ENCODE results near the gene PLCL2.

PLCL2 gene

DNA sequence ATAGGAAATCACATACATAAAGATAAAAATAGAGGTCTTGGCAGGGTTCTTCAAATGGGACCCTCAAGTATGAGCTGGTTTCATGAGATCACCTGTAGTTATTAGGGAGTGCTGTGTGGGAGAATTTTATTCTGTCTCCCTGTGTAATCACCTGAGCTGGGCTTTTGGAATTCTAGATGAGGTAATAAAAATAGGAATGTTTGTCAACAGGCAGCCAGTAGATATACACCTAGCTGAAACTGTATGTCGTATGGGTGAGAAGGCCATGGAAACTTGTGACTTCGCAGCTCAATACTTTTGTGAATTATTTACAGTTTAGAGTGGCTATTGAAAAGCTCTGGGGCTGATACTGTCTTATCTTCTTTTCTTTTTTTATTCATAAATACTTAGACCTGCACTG lies 40.5 kb upstream of the PLCL2 start:
- Histone ChIP-seq H3K9ac (ENCODE audit: low read length) (no peak overlapping the region), H3K9me3 (ENCODE audit: control insufficient read depth, insufficient read depth, low read depth, low read length) (no peaks in the 10 kb centered on the region), H3K4me3 (ENCODE audit: low read depth, low read length) (no peak overlapping the region), H3K27ac (ENCODE audit: low read depth, low read length) (no peak overlapping the region), H3K27me3 (ENCODE audit: control insufficient read depth, insufficient read depth, low read length) (no peaks in the 10 kb centered on the region), H3K4me1 (ENCODE audit: control insufficient read depth, insufficient read depth, low read length) (peaks cover 8% of the 10 kb centered on the region; the same call in 1 of the 2 replicates), H3K36me3 (ENCODE audit: control insufficient read depth, insufficient read depth, low read length) (no peaks in the 10 kb centered on the region)

DNA sequence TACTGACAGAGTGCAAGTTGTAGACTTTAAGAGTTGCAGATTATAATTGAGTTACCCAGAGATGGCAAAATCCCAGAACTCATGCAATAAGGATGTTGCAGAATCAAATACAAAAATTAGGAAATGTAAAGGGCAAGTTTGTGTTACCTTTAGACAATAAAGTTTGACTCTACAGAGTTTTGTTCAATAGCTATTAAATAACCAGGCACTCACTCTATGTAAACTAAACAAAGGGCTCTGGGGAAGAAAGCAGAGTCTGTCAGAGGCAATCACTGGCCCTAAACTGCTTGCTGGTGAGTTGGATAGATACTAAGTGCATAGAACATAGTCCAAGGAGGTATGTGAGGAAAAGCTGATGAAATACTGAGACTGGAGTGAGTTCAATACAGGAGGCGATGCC lies 40.0 kb upstream of the PLCL2 start:
- H3K9ac ChIP-seq (ENCODE audit: low read length) = no peak overlapping the region
- peaks cover 8% of the 10 kb centered on the region; the same call in 1 of the 2 replicates for H3K4me1 ChIP-seq (ENCODE audit: control insufficient read depth, insufficient read depth, low read length)
- no peak overlapping the region for H3K27ac ChIP-seq (ENCODE audit: low read depth, low read length)
- no peaks in the 10 kb centered on the region for H3K36me3 ChIP-seq (ENCODE audit: control insufficient read depth, insufficient read depth, low read length)
- no peaks in the 10 kb centered on the region for H3K27me3 ChIP-seq (ENCODE audit: control insufficient read depth, insufficient read depth, low read length)
- no peaks in the 10 kb centered on the region for H3K9me3 ChIP-seq (ENCODE audit: control insufficient read depth, insufficient read depth, low read depth, low read length)
- H3K4me3 ChIP-seq (ENCODE audit: low read depth, low read length) = no peak overlapping the region

- Histone ChIP-seq H3K4me3 (ENCODE audit: low read depth, low read length) (no peak overlapping the region), H3K27me3 (ENCODE audit: control insufficient read depth, insufficient read depth, low read length) (no peaks in the 10 kb centered on the region), H3K27ac (ENCODE audit: low read depth, low read length) (no peak overlapping the region), H3K9ac (ENCODE audit: low read length) (no peak overlapping the region), H3K4me1 (ENCODE audit: control insufficient read depth, insufficient read depth, low read length) (peaks cover 8% of the 10 kb centered on the region; the same call in 1 of the 2 replicates), H3K36me3 (ENCODE audit: control insufficient read depth, insufficient read depth, low read length) (no peaks in the 10 kb centered on the region), H3K9me3 (ENCODE audit: control insufficient read depth, insufficient read depth, low read depth, low read length) (no peaks in the 10 kb centered on the region)
Measured at GRCh38 chr3:16846373-16847080, 38.2 kb upstream of the PLCL2 start.

DNA sequence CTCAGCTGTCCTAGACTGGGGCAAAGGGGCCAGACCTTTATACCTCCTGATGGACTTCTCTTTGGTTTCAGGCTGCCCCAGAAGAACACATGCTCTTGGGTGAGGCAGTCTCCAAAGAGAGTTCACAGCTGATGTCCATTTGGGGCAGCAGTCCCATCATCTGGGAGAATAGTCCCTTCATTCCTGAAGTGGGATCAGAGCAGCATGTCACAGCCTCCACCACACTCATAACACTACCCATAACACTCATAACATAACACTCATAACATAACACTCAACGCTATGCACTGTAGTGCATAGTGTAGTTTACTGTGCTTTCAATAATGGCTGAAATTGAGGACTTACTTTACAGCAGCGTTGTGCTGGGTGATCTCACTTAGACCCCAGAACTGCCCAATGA lies 36.7 kb upstream of the PLCL2 start:
- Histone ChIP-seq H3K4me1 (ENCODE audit: control insufficient read depth, insufficient read depth, low read length) (0 out of 2 replicates have a peak, but pooled peaks cover 2% of the 10 kb centered on the region), H3K9me3 (ENCODE audit: control insufficient read depth, insufficient read depth, low read depth, low read length) (no peaks in the 10 kb centered on the region), H3K27me3 (ENCODE audit: control insufficient read depth, insufficient read depth, low read length) (no peaks in the 10 kb centered on the region)

GRCh38 chr3:16849229-16849628 lies 35.5 kb upstream of the PLCL2 start:
- Histone ChIP-seq H3K4me3 (ENCODE audit: low read depth, low read length) (no peak overlapping the region), H3K4me1 (ENCODE audit: control insufficient read depth, insufficient read depth, low read length) (0 out of 2 replicates have a peak, but pooled peaks cover 2% of the 10 kb centered on the region), H3K27me3 (ENCODE audit: control insufficient read depth, insufficient read depth, low read length) (no peaks in the 10 kb centered on the region), H3K9me3 (ENCODE audit: control insufficient read depth, insufficient read depth, low read depth, low read length) (no peaks in the 10 kb centered on the region), H3K27ac (ENCODE audit: low read depth, low read length) (no peak overlapping the region), H3K9ac (ENCODE audit: low read length) (no peak overlapping the region), H3K36me3 (ENCODE audit: control insufficient read depth, insufficient read depth, low read length) (no peaks in the 10 kb centered on the region)

More for the DNA sequence above, 36.7 kb upstream of the PLCL2 start:
- Histone ChIP-seq H3K27ac (ENCODE audit: low read depth, low read length) (no peak overlapping the region), H3K36me3 (ENCODE audit: control insufficient read depth, insufficient read depth, low read length) (no peaks in the 10 kb centered on the region), H3K4me3 (ENCODE audit: low read depth, low read length) (no peak overlapping the region), H3K9ac (ENCODE audit: low read length) (no peak overlapping the region)

- H3K27ac ChIP-seq (ENCODE audit: low read depth, low read length) = no peak overlapping the region
Measured at GRCh38 chr3:16849795-16850194, 35.0 kb upstream of the PLCL2 start.

DNA sequence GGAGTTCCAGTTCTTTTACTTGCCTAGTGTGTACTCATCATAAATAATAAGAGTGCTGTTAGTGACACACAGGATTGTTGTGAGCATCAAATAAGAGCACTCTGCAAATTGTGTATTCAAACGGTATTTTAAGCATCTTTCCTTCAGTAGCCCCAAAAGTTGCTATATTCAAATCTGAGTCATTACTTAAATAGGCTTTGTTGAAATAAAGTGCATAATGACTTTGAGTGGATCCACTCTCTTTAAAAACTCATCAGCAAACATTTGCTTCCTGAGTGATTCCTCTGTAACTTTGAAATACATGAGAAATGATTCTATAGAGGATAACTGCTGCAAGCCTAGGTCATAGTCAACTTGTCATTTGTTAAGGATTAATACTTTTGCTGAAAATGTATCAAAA lies 29.3 kb upstream of the PLCL2 start:
- Histone ChIP-seq H3K9ac (ENCODE audit: low read length) (no peak overlapping the region), H3K27ac (ENCODE audit: low read depth, low read length) (no peak overlapping the region), H3K4me3 (ENCODE audit: low read depth, low read length) (no peak overlapping the region), H3K36me3 (ENCODE audit: control insufficient read depth, insufficient read depth, low read length) (no peaks in the 10 kb centered on the region), H3K27me3 (ENCODE audit: control insufficient read depth, insufficient read depth, low read length) (no peaks in the 10 kb centered on the region), H3K9me3 (ENCODE audit: control insufficient read depth, insufficient read depth, low read depth, low read length) (no peaks in the 10 kb centered on the region), H3K4me1 (ENCODE audit: control insufficient read depth, insufficient read depth, low read length) (no peaks in the 10 kb centered on the region)

More at GRCh38 chr3:16849795-16850194, 35.0 kb upstream of the PLCL2 start:
- Histone ChIP-seq H3K9ac (ENCODE audit: low read length) (no peak overlapping the region), H3K9me3 (ENCODE audit: control insufficient read depth, insufficient read depth, low read depth, low read length) (no peaks in the 10 kb centered on the region), H3K4me3 (ENCODE audit: low read depth, low read length) (no peak overlapping the region), H3K27me3 (ENCODE audit: control insufficient read depth, insufficient read depth, low read length) (no peaks in the 10 kb centered on the region), H3K4me1 (ENCODE audit: control insufficient read depth, insufficient read depth, low read length) (0 out of 2 replicates have a peak, but pooled peaks cover 2% of the 10 kb centered on the region), H3K36me3 (ENCODE audit: control insufficient read depth, insufficient read depth, low read length) (no peaks in the 10 kb centered on the region)

- Histone ChIP-seq H3K27me3 (ENCODE audit: control insufficient read depth, insufficient read depth, low read length) (no peaks in the 10 kb centered on the region), H3K36me3 (ENCODE audit: control insufficient read depth, insufficient read depth, low read length) (no peaks in the 10 kb centered on the region), H3K4me3 (ENCODE audit: low read depth, low read length) (no peak overlapping the region), H3K9me3 (ENCODE audit: control insufficient read depth, insufficient read depth, low read depth, low read length) (no peaks in the 10 kb centered on the region), H3K27ac (ENCODE audit: low read depth, low read length) (no peak overlapping the region), H3K9ac (ENCODE audit: low read length) (no peak overlapping the region), H3K4me1 (ENCODE audit: control insufficient read depth, insufficient read depth, low read length) (no peaks in the 10 kb centered on the region)
Measured at GRCh38 chr3:16860234-16860633, 24.5 kb upstream of the PLCL2 start.

- Histone ChIP-seq H3K4me3 (ENCODE audit: low read depth, low read length) (no peak overlapping the region), H3K9ac (ENCODE audit: low read length) (no peak overlapping the region), H3K36me3 (ENCODE audit: control insufficient read depth, insufficient read depth, low read length) (no peaks in the 10 kb centered on the region), H3K9me3 (ENCODE audit: control insufficient read depth, insufficient read depth, low read depth, low read length) (no peaks in the 10 kb centered on the region), H3K27ac (ENCODE audit: low read depth, low read length) (no peak overlapping the region), H3K4me1 (ENCODE audit: control insufficient read depth, insufficient read depth, low read length) (no peaks in the 10 kb centered on the region), H3K27me3 (ENCODE audit: control insufficient read depth, insufficient read depth, low read length) (no peaks in the 10 kb centered on the region)
Measured at GRCh38 chr3:16861432-16861831, 23.3 kb upstream of the PLCL2 start.

DNA sequence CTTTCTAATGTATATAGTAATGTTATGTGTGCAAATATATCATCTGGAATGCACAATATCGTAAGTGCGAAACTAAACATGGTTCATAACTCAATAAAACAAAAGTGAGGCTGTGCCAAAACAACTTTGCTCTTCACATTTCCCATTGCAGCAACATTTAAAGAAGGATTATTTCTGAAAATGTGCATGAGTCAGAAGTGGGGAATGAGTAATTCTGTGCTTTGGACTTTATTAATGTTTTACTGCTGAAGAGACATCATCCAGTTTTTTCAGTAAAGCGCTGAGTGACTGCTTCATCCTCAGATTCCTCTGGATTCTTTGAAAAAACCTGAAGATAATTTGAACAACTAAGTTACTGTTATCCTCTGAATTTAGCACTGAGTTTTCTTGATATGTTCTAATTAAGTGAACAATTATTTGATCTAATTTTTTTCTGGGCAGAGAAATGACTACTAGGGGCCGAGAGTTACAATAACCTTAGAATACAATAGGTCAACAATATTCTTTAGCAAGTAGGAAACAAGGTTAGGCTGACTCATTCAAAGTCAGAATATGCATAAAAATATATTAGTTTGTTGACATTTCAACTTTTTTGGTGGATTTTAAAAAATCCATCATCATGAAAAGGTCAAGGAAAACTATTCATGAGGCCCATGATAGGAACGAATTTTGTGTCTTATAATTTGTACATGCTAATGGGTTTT lies 20.0 kb upstream of the PLCL2 start:
- H3K36me3 ChIP-seq (ENCODE audit: control insufficient read depth, insufficient read depth, low read length) = no peaks in the 10 kb centered on the region
- H3K9ac ChIP-seq (ENCODE audit: low read length) = no peak overlapping the region
- H3K27me3 ChIP-seq (ENCODE audit: control insufficient read depth, insufficient read depth, low read length) = no peaks in the 10 kb centered on the region
- H3K9me3 ChIP-seq (ENCODE audit: control insufficient read depth, insufficient read depth, low read depth, low read length) = no peaks in the 10 kb centered on the region
- no peak overlapping the region for H3K4me3 ChIP-seq (ENCODE audit: low read depth, low read length)
- no peaks in the 10 kb centered on the region for H3K4me1 ChIP-seq (ENCODE audit: control insufficient read depth, insufficient read depth, low read length)
- H3K27ac ChIP-seq (ENCODE audit: low read depth, low read length) = no peak overlapping the region

DNA sequence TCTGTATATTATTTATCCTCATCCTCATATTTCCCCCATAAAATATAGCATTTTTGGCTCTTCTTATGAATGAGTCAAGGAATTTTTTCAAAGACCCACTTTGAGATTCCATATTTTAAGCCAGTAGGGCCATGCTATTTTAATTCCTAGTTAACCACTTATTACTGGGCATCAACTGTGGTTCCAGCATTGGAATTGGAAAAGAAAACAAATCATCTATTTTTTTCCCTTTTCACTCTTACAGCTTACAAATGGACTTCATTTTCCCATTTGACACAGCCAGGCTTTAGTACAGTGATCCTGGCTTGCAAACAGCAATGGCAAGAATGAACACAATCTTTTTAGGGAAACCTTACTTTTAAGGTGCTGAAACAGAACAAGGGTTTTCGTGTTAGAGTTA lies 19.4 kb upstream of the PLCL2 start:
- no peak overlapping the region for H3K4me3 ChIP-seq (ENCODE audit: low read depth, low read length)
- no peak overlapping the region for H3K9ac ChIP-seq (ENCODE audit: low read length)
- no peaks in the 10 kb centered on the region for H3K36me3 ChIP-seq (ENCODE audit: control insufficient read depth, insufficient read depth, low read length)
- H3K27me3 ChIP-seq (ENCODE audit: control insufficient read depth, insufficient read depth, low read length) = no peaks in the 10 kb centered on the region
- no peaks in the 10 kb centered on the region for H3K4me1 ChIP-seq (ENCODE audit: control insufficient read depth, insufficient read depth, low read length)
- H3K27ac ChIP-seq (ENCODE audit: low read depth, low read length) = no peak overlapping the region
- H3K9me3 ChIP-seq (ENCODE audit: control insufficient read depth, insufficient read depth, low read depth, low read length) = no peaks in the 10 kb centered on the region

Data from HUES6 (cell line).